Renal cortex interstitium (tissue), 11 donors: ENCODE measurements around the gene PHEX. TPM values are rescaled to one million over a fixed set of nuclear protein-coding genes. Genes with fewer than 3 reads are reported as not detected.
A peak's percentile ranks its signal among the peaks of the same experiment; 100 is the strongest.

Experiments used
- DNase-seq, 11 donors: peaks; one replicate each; pipeline ENCODE4 v3.0.0-alpha.2; 2013; ENCODE audit warnings: low read depth in 9 of 11, low spot score in 4 of 11; ENCODE audit errors: extremely low read depth in 1 of 11
- polyA plus RNA-seq, 3 donors: library from polyadenylated mRNA; unstranded; fragments of 120-200 nt; gene quantifications; one replicate each; pipeline ENCODE4 v1.2.1, GENCODE V29; 2013; ENCODE audit not compliant: insufficient read length in 3 of 3

The PHEX gene
- polyA plus RNA-seq, 3 donors, result 0.23 to 0.54 (median 0.48) TPM

GRCh38 chrX:22186165-22186564, 154.0 kb downstream of the PHEX start:
- DNase-seq, result no peak

- peak in 10 of 11 donors; percentile 4 to 35 (median 12) for DNase-seq
Observed at GRCh38 chrX:22192419-22193060, 160.4 kb downstream of the PHEX start.

DNA sequence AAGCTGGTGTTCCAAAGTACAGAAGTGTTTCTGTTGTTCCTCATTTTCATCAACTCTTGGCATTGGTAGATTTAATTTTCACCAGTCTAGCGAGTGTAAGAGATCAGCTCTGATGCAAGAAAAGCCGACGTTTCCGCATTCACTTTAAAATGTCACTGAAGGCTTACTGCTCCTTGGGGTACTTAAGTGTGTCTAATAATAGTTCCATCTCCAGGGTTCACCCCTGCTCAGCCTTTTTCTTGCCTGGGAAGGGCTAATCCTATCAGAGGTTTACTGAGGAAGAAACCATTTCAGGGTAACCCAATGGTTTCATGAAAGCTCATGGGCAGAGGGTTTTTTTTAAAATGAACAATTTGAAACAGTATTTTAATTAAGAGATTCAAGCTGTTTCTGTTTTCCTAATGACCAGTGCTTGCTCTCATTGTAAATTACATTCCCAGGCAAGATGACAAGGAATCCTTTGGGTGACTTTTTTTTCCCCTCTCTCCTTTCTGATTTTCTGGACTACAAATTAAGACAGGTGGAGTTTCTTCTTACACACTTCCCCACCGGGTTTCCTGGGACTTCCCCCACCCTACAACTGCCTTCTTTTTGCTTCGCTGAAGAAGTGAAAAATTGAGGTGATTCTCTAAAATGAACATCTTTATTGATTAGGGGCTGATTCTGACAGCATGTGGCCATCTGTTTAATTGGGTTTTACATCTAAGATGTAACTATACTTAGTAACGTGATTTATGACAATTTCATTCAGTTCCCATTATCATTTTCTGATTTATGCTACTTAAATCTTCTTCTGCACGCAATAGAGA, 161.9 kb downstream of the PHEX start:
- DNase-seq, result no peak

DNA sequence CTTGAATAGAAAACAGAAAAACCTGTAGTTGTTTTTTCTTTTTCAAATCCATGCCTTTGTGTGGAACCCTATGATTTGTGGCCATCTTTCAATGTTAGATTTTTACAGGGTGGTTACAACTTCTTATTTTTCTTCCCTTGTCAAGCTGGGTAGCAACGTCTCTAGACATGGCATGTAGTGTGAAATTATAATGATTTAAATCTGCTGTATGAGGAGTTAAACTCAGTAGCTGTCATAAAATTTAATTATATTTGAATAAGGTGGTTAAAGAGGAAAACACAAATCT, 162.5 kb downstream of the PHEX start:
- DNase-seq, result no peak

- no peak for DNase-seq
Observed at GRCh38 chrX:22196149-22196548, 164.0 kb downstream of the PHEX start.

DNA sequence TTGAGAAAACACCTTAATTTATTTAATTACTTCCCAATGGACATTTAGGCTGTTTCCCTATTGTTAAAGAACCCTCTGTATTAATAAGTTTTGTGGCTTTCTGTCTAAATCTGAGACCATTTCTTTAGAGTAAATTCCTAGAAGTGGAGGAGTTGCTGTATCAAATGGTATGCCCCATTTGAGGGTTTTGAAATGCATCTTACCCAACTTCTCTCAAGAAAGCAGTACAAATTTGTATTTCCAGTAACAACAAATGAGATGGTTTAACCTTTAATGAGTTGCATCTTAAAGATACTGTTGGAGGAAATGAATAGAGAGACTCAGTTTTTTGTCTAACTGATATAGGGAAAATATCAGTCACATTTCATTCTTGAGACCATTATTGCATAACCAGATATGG, 170.1 kb downstream of the PHEX start:
- no peak for DNase-seq

DNA sequence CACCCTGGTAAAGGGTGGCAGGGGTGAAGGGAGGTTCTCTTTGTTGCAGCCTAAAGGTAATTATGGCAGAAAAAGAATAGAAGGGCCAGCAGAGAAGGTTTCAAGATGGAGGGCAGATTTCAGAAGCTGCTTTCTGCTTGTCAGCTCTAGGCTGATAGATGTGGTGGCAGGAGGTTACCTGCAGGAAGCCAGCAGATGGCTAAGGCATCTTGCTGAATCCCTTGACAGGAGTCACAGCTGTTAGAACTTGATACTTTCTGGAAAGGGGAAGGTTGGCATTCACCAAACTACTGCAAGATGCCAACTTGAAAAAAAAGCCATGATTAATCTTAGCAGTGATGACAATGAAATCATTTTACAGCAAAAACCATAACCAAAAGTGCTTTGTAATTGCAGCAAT, 171.1 kb downstream of the PHEX start:
- DNase-seq, result no peak

GRCh38 chrX:22206781-22207180, 174.7 kb downstream of the PHEX start:
- DNase-seq, result no peak

DNA sequence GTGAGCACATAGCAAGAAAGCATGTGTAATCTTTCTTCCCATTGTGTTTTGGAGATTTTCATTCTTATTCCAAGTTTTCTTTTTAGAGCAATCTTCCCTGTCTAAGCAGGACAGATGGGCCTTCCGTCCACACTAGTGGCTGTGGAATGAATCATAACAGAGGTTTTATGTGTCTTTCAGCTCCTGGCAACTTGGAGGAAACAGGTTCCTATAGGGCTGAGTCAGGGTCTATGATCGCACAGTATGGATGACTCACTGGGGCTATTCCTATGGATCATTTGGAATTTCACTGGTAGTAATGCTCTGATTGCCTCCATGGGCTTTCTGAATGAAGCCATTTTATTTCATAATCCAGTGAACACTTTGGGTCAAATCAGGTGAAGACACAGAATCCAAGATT, 188.8 kb downstream of the PHEX start:
- no peak for DNase-seq

- no peak for DNase-seq
Observed at GRCh38 chrX:22234380-22234779, 202.3 kb downstream of the PHEX start.

DNA sequence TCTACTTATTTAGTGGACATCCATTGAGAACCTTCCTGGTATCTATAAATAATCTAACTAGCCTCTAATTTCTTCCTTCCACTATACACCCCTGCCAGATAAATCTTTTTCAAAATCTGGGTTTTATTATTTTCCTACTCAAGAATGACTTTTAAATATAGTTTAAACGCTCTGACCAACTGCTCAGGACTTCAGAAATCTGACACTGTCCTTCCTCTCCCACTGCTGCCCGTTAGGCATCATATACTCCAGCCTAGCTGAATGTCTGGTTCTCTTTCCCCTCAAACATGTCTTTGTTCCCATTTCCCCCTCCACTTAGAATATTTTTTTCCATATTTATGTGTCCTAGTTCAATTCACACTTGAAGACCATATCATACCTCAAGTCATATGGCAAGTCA, 205.4 kb downstream of the PHEX start:
- DNase-seq, result no peak

GRCh38 chrX:22246620-22247019, 214.5 kb downstream of the PHEX start:
- DNase-seq, result no peak

GRCh38 chrX:22247169-22247568, 215.0 kb downstream of the PHEX start:
- no peak for DNase-seq

DNA sequence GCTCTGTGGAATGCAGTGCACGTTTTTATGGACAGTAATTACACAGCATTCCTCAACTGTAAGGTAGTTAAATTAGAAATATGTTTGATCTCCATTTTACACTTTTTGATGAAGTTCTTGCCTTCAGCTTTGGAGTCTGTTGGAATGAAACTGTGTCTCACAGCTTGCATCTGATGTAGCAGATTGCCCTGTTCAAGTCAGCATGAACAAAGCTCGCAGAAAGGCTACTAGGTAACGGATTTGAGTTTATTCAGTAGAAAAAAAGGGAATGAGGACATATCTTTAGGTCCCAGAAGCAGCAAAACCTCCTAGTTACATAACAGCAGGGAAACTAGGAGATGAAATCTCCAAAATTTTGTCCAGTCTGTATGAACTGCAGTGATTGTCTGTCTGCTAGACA, 216.3 kb downstream of the PHEX start:
- no peak for DNase-seq

DNA sequence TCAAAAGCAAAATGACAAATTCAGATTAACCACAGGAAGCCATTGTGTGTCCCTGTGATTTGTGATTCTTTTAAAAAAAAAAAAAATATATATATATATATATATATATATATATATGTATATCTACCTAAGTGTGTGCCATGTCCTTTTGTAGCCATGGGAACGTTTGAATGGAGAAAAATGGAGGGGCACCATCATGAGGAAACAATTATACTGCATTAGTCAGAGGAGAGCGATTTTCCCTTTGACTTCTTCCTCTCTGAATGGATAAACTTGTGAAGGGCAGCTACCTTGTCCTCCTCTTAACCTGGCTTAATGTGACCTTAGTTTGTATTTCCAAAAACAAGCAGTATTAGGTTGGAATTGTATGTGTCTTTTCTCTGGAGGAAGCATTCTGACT, 217.2 kb downstream of the PHEX start:
- DNase-seq, result no peak

- DNase-seq, result peak in 3 of 11 donors; percentile 5 to 13 (median 9)
Observed at GRCh38 chrX:22268706-22269105, 236.6 kb downstream of the PHEX start.

GRCh38 chrX:22272613-22273012, 240.5 kb downstream of the PHEX start, which contains the start of gene CBLL2:
TSS of gene CBLL2 (plus strand) at chrX:22272913. CDS start at chrX:22272992, 79 bp downstream.
- no peak for DNase-seq

DNA sequence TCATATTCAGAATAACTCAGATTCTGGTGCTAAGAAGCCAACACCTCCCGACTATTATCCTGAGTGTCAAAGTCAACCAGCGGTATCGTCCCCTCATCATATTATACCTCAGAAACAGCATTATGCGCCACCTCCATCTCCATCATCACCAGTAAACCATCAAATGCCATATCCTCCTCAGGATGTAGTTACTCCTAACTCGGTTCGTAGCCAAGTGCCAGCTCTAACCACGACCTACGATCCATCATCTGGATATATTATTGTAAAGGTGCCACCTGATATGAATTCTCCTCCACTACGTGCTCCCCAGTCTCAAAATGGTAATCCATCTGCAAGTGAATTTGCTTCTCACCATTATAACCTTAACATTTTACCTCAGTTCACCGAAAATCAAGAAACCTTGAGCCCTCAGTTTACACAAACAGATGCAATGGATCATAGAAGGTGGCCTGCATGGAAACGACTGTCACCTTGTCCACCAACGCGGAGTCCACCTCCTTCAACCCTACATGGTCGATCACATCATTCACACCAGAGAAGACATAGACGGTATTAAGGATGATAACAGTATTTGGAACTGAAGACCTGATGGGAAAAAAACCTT, 241.7 kb downstream of the PHEX start:
- no peak for DNase-seq

DNA sequence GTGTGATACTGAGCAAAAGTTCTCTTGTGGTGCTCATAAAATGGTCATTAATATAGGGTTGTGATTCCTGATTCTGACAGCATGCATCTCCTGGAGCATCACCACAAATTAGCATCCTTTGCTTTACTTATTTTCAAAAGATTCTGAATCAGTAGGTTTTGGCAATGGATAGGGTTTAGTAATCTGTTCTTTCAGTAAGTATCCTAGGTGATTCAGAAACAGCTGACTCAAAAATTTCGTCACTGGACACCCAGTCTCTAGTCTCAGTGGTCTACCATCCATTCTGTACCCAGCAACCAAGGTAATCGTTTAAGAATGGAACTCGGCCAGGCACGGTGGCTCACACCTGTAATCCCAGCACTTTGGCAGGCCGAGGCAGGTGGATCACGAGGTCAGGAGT, 244.7 kb downstream of the PHEX start:
- no peak for DNase-seq

- no peak for DNase-seq
Observed at GRCh38 chrX:22278375-22278774, 246.2 kb downstream of the PHEX start.
